Measurements from ENCODE around the gene GLT1D1.

DNA sequence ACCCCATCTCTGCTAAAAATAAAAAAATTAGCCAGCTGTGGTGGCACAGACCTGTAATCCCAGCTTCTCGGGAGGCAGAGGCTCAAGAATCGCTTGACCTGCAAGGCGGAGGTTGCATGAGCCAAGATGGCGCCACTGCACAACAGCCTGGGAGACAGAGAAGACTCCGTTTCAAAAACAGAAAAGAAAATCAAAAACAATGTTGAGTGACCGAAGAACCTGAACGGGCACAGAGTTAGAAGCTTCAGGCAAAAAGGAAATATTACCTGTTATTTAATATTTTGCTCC is 3.5 kb downstream of the GLT1D1 start:
- no peak for TF ChIP-seq POLR2AphosphoS5 (IDR thresholded peaks at IDR 0.05; ENCODE audit: borderline replicate concordance, low read depth, low read length)
- TF ChIP-seq EZH2 (IDR thresholded peaks at IDR 0.05): no peak

Data from SK-N-MC (cell line).